Dermis microvascular lymphatic vessel endothelial cell (primary cell): ENCODE results near the gene POU1F1. TPM values are rescaled to one million over a fixed set of nuclear protein-coding genes. Genes with fewer than 3 reads are reported as not detected.
"Not testable (repeated sequence)": the region's sequence is repeated elsewhere in the genome, so short reads cannot be mapped to it uniquely, and the experiment has no call there.

Experiments
- DNase-seq, 2 donors: peaks; one replicate each; pipeline versions ENCODE4 v3.0.0 to v3.0.0-alpha.2; 2010; ENCODE audit warnings: low read depth in 2 of 2
- total RNA-seq: library from RNA; depleted of rRNA; stranded (reverse); fragments of >200 nt; gene quantifications from 2 replicates; pipeline ENCODE4 v1.2.1, GENCODE V29; 2014

POU1F1 gene
- not detected in 2 replicates for total RNA-seq

DNA sequence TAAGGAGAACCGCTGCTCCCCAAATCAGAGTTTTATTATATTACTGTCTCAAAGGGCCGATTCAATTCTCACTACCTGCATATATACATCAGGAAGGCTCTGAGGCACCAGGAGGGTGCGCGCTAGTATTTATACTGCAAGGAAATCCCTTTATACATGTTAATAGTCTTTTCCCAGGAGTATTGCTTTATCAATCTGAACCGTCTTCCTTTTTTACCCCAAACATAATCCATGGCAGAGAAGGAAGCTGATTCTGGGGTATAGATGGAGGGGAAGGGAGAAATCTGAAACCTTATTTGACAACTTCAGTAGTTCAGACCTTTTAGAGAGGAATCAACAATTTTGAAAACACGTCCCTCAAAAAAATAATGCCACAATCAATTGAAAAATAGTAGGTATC lies at the start of gene POU1F1:
POU1F1 (minus strand) TSS at position 101 of the 400 bp plus-strand sequence. CDS start 122 bp downstream, outside the sequence.
- no peak for DNase-seq

DNA sequence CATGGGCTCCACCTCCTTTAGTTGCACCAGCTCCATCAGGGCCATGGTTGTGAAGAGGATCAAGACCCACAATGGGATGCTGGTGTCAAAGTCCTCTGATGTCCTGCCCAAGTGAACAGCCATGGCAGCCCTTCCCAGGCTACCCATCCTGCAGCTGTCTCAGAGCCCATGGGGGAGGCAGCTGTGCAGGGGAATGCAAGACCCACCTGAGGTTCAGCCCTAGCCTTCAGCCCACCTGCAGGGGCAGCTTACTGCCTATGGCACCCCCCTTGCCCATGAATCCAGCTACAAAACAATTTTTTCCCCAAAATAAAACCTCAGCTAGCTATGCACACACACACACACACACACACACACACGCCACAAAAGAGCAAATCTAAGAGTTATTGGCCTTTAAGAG lies 48.2 kb upstream of the POU1F1 start:
- no peak for DNase-seq

GRCh38 chr3:87320756-87321626 lies 44.6 kb upstream of the POU1F1 start:
- no peak for DNase-seq

DNA sequence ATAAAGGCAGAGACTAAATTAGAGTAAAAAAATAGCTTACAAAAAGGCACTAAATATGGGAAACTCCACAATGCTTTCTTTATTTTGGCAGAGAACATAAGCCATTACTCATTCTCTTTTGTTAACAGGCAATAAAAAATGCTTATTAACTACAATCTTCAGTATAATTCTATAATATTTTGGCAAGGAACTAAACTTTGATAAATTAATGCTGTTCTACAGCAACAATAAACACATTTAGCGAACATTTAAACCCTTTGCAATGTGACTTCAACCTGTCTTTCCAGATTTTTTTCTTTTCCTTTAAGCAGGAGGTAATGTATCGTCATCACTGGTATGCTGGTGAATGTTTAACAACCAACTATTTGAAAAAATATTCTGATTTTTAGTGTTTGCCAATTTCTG lies 42.2 kb upstream of the POU1F1 start:
- peak in 1 of 2 donors; percentile 26 for DNase-seq

DNA sequence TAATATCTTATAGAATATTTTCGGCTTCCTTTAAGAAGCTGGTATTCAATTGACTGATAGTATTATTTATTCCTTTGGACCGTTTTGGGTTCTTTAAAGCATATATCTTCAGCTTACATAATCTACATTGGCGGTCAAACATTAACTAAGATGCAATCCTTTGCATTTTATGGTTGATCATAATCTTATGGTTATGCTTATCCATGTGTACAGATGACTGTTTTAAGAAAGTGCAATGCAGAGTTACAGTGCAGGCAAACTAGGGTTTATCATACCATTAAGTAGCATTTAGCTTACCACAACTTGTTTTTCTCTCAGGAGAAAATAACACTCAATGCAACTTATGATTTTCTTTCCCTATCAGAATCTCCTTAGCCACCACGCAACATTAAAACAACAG lies 41.4 kb upstream of the POU1F1 start:
- DNase-seq: no peak

GRCh38 chr3:87313641-87314040 lies 37.3 kb upstream of the POU1F1 start:
- no peak for DNase-seq

- DNase-seq: no peak
Observed at GRCh38 chr3:87311309-87311708, 34.9 kb upstream of the POU1F1 start.

- DNase-seq: no peak
Observed at GRCh38 chr3:87309601-87310000, 33.2 kb upstream of the POU1F1 start.

GRCh38 chr3:87307805-87308204 lies 31.4 kb upstream of the POU1F1 start:
- peak in 1 of 2 donors; percentile 1 for DNase-seq

- DNase-seq: no peak
Observed at GRCh38 chr3:87305517-87305916, 29.1 kb upstream of the POU1F1 start.

- not testable (repeated sequence) for DNase-seq
Observed at GRCh38 chr3:87305031-87305430, 28.6 kb upstream of the POU1F1 start.

DNA sequence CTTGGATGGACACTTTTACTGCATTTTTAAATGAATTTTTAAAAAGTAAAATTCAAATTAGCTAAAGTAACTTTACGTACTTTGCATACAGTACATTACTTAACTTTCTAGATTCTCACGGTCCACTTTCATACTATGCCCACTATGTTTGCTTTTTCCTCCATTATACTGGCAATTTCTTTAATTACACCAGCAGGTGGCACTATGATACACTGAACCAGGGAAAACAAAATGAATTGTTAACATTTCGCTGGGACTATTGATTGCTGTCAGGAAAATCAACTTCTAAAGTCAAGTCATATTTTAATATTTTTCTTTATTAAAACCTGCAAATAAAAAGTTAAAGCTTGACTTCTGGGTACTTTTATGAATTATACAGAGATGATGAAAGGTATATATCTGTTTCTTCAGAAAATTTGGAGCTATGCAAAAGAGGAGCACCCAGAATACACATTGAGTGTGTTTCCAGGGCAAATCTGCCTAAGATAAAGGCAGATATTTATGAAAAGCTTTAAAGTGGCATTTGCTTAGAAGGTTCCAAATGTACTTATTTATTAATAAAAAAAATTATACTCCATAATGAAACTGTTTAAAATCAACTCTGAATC lies 21.8 kb upstream of the POU1F1 start:
- DNase-seq: peak; percentile 30 to 49

- DNase-seq: no peak
Observed at GRCh38 chr3:87288446-87288845, 12.1 kb upstream of the POU1F1 start.

DNA sequence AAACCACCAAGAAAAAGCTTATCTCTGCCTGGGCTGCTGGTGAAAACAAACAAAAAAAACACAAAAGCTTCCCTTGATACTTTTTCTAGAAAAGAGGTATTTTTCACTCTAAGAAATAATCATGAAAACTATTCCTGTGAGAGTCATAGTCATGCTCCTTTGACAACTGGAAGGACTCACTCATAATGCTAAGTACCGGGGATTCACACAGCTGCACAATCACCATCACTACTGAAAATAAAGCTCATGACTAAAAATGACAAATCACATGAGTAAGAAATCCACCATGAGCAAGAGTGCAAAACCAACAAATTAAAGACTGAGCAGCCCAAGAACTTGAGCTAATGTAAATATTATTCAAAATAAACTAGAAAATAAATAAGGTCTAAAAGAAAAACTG lies 10.6 kb upstream of the POU1F1 start:
- no peak for DNase-seq

DNA sequence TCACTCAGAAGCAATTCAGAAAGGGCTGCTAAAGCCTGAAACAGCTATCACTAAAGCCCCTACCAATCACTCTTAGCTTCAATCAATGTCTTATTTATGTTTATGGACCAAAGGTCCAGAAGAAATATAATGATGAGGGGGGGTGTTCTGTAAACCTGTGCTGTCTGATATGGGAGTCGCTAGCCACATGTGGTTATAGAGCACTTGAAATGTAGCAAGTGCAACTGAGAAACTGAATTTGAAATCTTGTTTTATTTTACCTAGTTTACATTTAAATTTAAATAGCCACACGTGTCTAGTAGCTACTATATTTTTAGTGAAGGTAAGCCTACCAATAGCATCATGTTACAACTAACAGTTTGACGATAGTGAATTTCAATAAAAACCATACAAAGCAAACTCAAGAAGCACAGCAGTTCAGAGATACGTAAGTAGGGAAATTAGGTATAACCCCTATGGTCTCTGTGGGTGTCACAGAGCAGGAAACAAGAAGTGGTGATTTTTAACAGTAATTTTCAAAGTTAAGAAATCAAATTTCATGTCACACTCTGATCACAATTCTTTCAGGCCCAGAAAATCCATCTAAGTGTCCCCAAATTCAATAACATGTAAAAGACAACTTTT lies 3.6 kb downstream of the POU1F1 start:
- DNase-seq: no peak

DNA sequence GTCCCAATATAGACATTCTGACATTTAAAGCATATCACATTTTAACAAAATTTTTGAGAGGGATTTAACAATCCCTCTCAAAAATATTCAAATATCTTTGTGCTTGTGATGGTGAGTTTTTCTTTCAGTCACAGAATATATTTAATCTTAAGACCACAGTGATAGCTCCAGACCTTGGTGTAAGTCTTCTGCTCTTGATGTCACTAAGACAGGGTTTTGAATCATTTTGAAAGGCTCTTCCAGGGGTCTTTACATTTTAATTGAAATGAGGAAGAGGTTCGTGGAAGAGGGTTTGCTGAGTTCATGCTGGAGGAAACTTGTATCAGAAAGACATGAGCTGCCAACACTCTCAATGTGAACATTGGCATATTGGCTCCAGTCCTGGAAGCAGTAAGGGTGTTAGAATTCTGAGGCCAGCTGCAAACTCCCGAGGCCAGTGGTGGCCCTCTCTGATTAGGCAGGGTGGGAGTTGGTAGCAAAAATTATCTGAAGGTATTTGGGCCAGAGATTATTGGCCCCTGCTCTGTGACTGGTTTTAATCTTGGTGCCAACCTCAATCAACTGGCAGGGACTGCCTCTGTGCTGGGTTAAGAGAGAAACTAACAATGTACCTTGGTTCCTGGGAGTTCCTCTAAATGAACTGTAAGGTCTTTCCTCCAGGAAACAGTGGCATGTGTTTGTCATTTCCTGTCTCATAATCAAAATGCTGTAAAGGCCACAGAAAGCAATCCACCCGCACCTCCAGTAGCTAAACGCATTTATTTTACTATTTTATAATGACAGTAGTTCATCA lies 5.3 kb downstream of the POU1F1 start:
- peak; percentile 42 to 70 for DNase-seq

GRCh38 chr3:87269723-87270122 lies 6.7 kb downstream of the POU1F1 start:
- no peak for DNase-seq

DNA sequence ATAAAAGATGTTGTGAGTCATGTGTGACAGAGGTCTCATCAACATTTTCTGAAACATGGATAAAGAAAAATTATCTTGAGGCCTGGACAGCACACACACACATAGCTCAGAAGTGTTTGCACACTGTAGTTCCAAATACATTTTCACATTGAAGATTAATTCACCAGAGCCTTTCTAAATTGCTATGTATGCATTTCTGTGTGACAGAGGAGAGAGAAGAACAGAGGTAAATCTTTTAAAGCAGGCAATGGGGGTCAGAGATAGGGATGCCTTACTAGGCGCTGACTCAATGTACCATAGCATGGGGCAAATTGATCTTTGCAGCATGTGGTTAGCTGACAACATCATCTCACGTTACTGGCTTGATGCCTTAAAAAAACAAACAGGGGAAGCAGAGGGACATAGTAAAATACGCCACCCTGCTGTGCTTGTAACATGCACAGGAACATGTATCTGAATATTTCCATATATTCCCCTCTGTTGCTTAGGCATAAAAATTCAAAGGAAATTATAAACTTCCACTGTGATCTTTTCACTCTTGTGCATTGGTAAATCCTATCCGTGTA lies 7.7 kb downstream of the POU1F1 start:
- peak in 1 of 2 donors; percentile 23 for DNase-seq

DNA sequence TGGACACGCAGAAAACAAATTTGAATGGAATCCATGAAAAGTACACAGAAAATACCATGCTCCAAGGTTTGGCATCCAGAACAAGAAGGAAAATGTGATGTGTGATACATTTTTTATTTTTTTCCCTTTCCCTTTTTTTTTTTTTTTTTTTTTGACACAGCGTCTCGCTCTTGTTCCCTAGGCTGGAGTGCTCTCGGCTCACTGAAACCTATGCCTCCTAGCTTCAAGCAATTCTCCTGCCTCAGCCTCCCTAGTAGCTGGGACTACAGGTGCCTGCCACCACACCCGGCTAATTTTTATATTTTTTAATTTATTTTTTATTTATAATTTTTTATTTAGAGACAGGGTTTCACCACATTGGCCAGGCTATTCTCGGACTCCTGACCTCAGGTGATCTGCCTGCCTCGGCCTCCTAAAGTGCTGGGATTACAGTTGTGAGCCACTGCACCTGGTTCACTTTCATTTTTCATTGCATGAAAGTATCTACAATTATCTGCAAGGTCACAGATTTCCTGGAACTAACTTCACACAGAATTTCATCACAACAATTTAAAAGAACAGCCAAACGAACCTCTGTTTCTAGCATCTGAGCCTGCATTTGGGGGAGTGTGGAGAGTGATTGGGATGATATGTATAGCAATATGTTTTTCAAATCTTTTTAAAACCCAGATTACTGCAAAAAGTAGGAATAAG lies 8.3 kb downstream of the POU1F1 start:
- no peak for DNase-seq

DNA sequence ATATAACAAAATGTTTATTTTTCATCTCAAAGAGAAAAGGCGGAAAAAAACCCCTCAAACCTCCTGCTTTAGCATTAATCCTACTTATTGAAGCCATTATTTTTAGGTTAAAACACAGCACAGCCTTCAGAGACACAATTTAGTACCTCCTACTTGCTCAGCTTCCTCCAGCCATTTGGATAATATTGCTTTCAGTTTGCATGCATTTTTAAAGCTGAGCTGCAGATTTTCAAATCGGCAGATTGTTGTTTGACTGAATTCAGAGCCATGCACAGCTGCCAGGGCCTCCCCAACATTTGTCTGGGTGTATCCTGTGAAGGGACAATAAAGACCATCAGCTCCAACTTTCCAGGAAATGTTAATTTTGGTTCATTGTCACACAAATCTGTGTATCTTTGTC lies 14.5 kb downstream of the POU1F1 start:
- no peak for DNase-seq

- DNase-seq: peak; percentile 32 to 57
Observed at GRCh38 chr3:87260270-87260669, 16.1 kb downstream of the POU1F1 start.
